ENCODE results near the gene TMEM87A.

TMEM87A gene

DNA sequence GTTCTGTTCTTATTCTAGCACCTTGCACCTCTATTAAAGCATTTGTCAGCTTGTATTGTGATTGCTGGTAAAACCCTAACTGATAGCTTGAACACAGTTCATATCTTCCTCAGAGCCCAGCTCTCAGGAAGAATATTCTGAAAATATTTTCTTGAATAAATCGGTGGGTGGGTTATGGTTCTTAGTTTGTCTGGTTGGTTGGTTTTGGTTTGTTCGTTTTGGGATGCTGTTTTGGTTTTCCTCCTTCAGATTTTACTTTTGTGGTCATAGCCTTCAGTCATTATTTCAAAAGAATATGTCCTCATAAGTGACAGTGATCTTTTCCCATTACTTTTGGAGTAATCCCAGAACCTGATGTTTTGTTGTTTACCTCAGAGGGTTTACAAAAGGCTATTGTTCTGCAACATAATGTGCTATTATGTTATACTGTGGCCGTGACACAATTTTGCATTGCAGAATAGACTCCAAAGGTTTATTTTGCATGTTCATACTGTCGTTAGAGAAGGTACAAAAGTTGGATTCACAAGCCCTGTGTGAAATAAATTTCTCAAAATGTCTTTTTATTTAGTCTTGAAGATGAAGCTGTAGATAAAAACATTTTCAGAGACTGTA, 2.7 kb upstream of the TMEM87A start:
- H3K27me3 Mint-ChIP-seq (ENCODE audit: low read depth), result no peaks in the 10 kb centered on the region
- H3K9me3 Mint-ChIP-seq, result no peaks in the 10 kb centered on the region
- H3K4me1 Mint-ChIP-seq, result peaks cover 34% of the 10 kb centered on the region
- H3K4me3 Mint-ChIP-seq, result peak overlapping the region; percentile 62 to 98 (median 70)
- H3K27ac Mint-ChIP-seq, result peak overlapping the region; percentile 99 to 100 (median 100)
- no peak for TF ChIP-seq CTCF (IDR thresholded peaks at IDR 0.05; ENCODE audit: unreplicated experiment in 3 of 3)
- H3K36me3 Mint-ChIP-seq (ENCODE audit: low read depth), result peaks cover 6% of the 10 kb centered on the region

DNA sequence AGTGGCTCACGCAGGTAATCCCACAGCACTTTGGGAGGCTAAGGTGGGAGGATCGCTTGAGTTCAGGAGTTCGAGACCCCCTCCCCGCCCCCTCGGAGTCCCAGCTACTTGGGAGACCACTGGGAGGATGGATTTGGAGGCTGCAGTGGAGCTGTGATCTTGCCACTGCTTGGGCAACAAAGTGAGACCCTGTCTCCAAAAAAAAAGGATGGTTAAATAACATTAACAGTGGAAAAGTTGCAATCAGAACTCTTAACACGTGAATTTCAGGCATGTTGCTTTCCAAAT, 1.4 kb upstream of the TMEM87A start:
- no peaks in the 10 kb centered on the region for H3K27me3 Mint-ChIP-seq (ENCODE audit: low read depth)
- TF ChIP-seq CTCF (IDR thresholded peaks at IDR 0.05; ENCODE audit: unreplicated experiment in 3 of 3), result no peak
- H3K36me3 Mint-ChIP-seq (ENCODE audit: low read depth), result peaks cover 8% of the 10 kb centered on the region
- H3K27ac Mint-ChIP-seq, result peak overlapping the region; percentile 99 to 100 (median 100)
- H3K9me3 Mint-ChIP-seq, result no peaks in the 10 kb centered on the region
- peak overlapping the region; percentile 98 to 99 (median 98) for H3K4me3 Mint-ChIP-seq
- peaks cover 38% of the 10 kb centered on the region for H3K4me1 Mint-ChIP-seq

GRCh38 chr15:42273900-42274701, 868 bp upstream of the TMEM87A start:
- no peak for TF ChIP-seq CTCF (IDR thresholded peaks at IDR 0.05; ENCODE audit: unreplicated experiment in 3 of 3)
- Mint-ChIP-seq H3K4me1 (peaks cover 38% of the 10 kb centered on the region), H3K27me3 (ENCODE audit: low read depth) (no peaks in the 10 kb centered on the region), H3K36me3 (ENCODE audit: low read depth) (peaks cover 12% of the 10 kb centered on the region), H3K9me3 (no peaks in the 10 kb centered on the region), H3K27ac (peak overlapping the region; percentile 99 to 100 (median 100)), H3K4me3 (peak overlapping the region; percentile 98 to 99 (median 98))

- Mint-ChIP-seq H3K4me1 (peaks cover 41% of the 10 kb centered on the region), H3K27me3 (ENCODE audit: low read depth) (no peaks in the 10 kb centered on the region), H3K9me3 (no peaks in the 10 kb centered on the region), H3K27ac (peak overlapping the region; percentile 15 to 48 (median 31)), H3K4me3 (peak overlapping the region; percentile 61 to 76 (median 75)), H3K36me3 (ENCODE audit: low read depth) (peaks cover 23% of the 10 kb centered on the region)
- no peak for TF ChIP-seq CTCF (IDR thresholded peaks at IDR 0.05; ENCODE audit: unreplicated experiment in 3 of 3)
Measured at GRCh38 chr15:42270996-42271395, 2.2 kb downstream of the TMEM87A start.

- Mint-ChIP-seq H3K27ac (peak overlapping the region in 1 of 3 experiments; percentile 31), H3K36me3 (ENCODE audit: low read depth) (peaks cover 27% of the 10 kb centered on the region), H3K27me3 (ENCODE audit: low read depth) (no peaks in the 10 kb centered on the region), H3K9me3 (no peaks in the 10 kb centered on the region), H3K4me1 (peaks cover 36% of the 10 kb centered on the region), H3K4me3 (peak overlapping the region; percentile 61 to 76 (median 75))
- no peak for TF ChIP-seq CTCF (IDR thresholded peaks at IDR 0.05; ENCODE audit: unreplicated experiment in 3 of 3)
Measured at GRCh38 chr15:42270551-42270950, 2.7 kb downstream of the TMEM87A start.
